ENCODE measurements around the gene SPECC1L.

GRCh38 chr22:24305260-24305692, 34.6 kb downstream of the SPECC1L start:
- no peak for TF ChIP-seq CTCF (IDR thresholded peaks at IDR 0.05)
- no peak for TF ChIP-seq POLR2A (IDR thresholded peaks at IDR 0.05)
- TF ChIP-seq POLR2AphosphoS5 (IDR thresholded peaks at IDR 0.05), result peak; percentile 31

Data from prostate gland (tissue), 2 donors.